ENCODE data around the gene TUBA3E.
"Not testable (repeated sequence)": the region's sequence is repeated elsewhere in the genome, so short reads cannot be mapped to it uniquely, and the experiment has no call there.

Gene TUBA3E

GRCh38 chr2:130228005-130228404 is 29.8 kb upstream of the TUBA3E start:
- not testable (repeated sequence) for H3K27ac ChIP-seq (ENCODE audit: low read length); H3K4me1 ChIP-seq (ENCODE audit: insufficient read depth, low read length); H3K9me3 ChIP-seq (ENCODE audit: insufficient read depth, low read depth, low read length); H3K9ac ChIP-seq (ENCODE audit: low read depth, low read length); H3K36me3 ChIP-seq (ENCODE audit: insufficient read depth, low read depth, low read length); H3K27me3 ChIP-seq (ENCODE audit: insufficient read depth, low read length); H3K4me3 ChIP-seq (ENCODE audit: low read length)

- not testable (repeated sequence) for H3K27me3 ChIP-seq (ENCODE audit: insufficient read depth, low read length); H3K9ac ChIP-seq (ENCODE audit: low read depth, low read length); H3K4me3 ChIP-seq (ENCODE audit: low read length); H3K4me1 ChIP-seq (ENCODE audit: insufficient read depth, low read length); H3K9me3 ChIP-seq (ENCODE audit: insufficient read depth, low read depth, low read length); H3K36me3 ChIP-seq (ENCODE audit: insufficient read depth, low read depth, low read length); H3K27ac ChIP-seq (ENCODE audit: low read length)
Observed at GRCh38 chr2:130222523-130222922, 24.3 kb upstream of the TUBA3E start.

GRCh38 chr2:130220505-130220904 is 22.3 kb upstream of the TUBA3E start:
- H3K27ac ChIP-seq (ENCODE audit: low read length); H3K36me3 ChIP-seq (ENCODE audit: insufficient read depth, low read depth, low read length); H3K9ac ChIP-seq (ENCODE audit: low read depth, low read length); H3K4me3 ChIP-seq (ENCODE audit: low read length); H3K27me3 ChIP-seq (ENCODE audit: insufficient read depth, low read length); H3K9me3 ChIP-seq (ENCODE audit: insufficient read depth, low read depth, low read length); H3K4me1 ChIP-seq (ENCODE audit: insufficient read depth, low read length): not testable (repeated sequence)

GRCh38 chr2:130219147-130219546 is 20.9 kb upstream of the TUBA3E start:
- H3K27me3 ChIP-seq (ENCODE audit: insufficient read depth, low read length); H3K36me3 ChIP-seq (ENCODE audit: insufficient read depth, low read depth, low read length); H3K4me3 ChIP-seq (ENCODE audit: low read length); H3K9ac ChIP-seq (ENCODE audit: low read depth, low read length); H3K27ac ChIP-seq (ENCODE audit: low read length); H3K4me1 ChIP-seq (ENCODE audit: insufficient read depth, low read length); H3K9me3 ChIP-seq (ENCODE audit: insufficient read depth, low read depth, low read length): not testable (repeated sequence)

- not testable (repeated sequence) for H3K9me3 ChIP-seq (ENCODE audit: insufficient read depth, low read depth, low read length); H3K4me1 ChIP-seq (ENCODE audit: insufficient read depth, low read length); H3K27me3 ChIP-seq (ENCODE audit: insufficient read depth, low read length); H3K4me3 ChIP-seq (ENCODE audit: low read length); H3K36me3 ChIP-seq (ENCODE audit: insufficient read depth, low read depth, low read length); H3K9ac ChIP-seq (ENCODE audit: low read depth, low read length); H3K27ac ChIP-seq (ENCODE audit: low read length)
Observed at GRCh38 chr2:130207051-130207450, 8.8 kb upstream of the TUBA3E start.

GRCh38 chr2:130203150-130203549 is 4.9 kb upstream of the TUBA3E start:
- not testable (repeated sequence) for H3K9ac ChIP-seq (ENCODE audit: low read depth, low read length); H3K4me1 ChIP-seq (ENCODE audit: insufficient read depth, low read length); H3K27me3 ChIP-seq (ENCODE audit: insufficient read depth, low read length); H3K4me3 ChIP-seq (ENCODE audit: low read length); H3K27ac ChIP-seq (ENCODE audit: low read length); H3K36me3 ChIP-seq (ENCODE audit: insufficient read depth, low read depth, low read length); H3K9me3 ChIP-seq (ENCODE audit: insufficient read depth, low read depth, low read length)

GRCh38 chr2:130202518-130202917 is 4.3 kb upstream of the TUBA3E start:
- H3K9me3 ChIP-seq (ENCODE audit: insufficient read depth, low read depth, low read length); H3K27ac ChIP-seq (ENCODE audit: low read length); H3K4me3 ChIP-seq (ENCODE audit: low read length); H3K36me3 ChIP-seq (ENCODE audit: insufficient read depth, low read depth, low read length); H3K27me3 ChIP-seq (ENCODE audit: insufficient read depth, low read length); H3K4me1 ChIP-seq (ENCODE audit: insufficient read depth, low read length); H3K9ac ChIP-seq (ENCODE audit: low read depth, low read length): not testable (repeated sequence)

- H3K4me3 ChIP-seq (ENCODE audit: low read length); H3K27ac ChIP-seq (ENCODE audit: low read length); H3K27me3 ChIP-seq (ENCODE audit: insufficient read depth, low read length); H3K9ac ChIP-seq (ENCODE audit: low read depth, low read length); H3K9me3 ChIP-seq (ENCODE audit: insufficient read depth, low read depth, low read length); H3K36me3 ChIP-seq (ENCODE audit: insufficient read depth, low read depth, low read length); H3K4me1 ChIP-seq (ENCODE audit: insufficient read depth, low read length): not testable (repeated sequence)
Observed at GRCh38 chr2:130196052-130196451, 2.2 kb downstream of the TUBA3E start.

- H3K9me3 ChIP-seq (ENCODE audit: insufficient read depth, low read depth, low read length); H3K9ac ChIP-seq (ENCODE audit: low read depth, low read length); H3K36me3 ChIP-seq (ENCODE audit: insufficient read depth, low read depth, low read length); H3K27ac ChIP-seq (ENCODE audit: low read length); H3K4me1 ChIP-seq (ENCODE audit: insufficient read depth, low read length); H3K4me3 ChIP-seq (ENCODE audit: low read length); H3K27me3 ChIP-seq (ENCODE audit: insufficient read depth, low read length): not testable (repeated sequence)
Observed at GRCh38 chr2:130195089-130195635, 3.1 kb downstream of the TUBA3E start.

GRCh38 chr2:130193824-130194223 is 4.4 kb downstream of the TUBA3E start:
- H3K27ac ChIP-seq (ENCODE audit: low read length); H3K4me1 ChIP-seq (ENCODE audit: insufficient read depth, low read length); H3K9me3 ChIP-seq (ENCODE audit: insufficient read depth, low read depth, low read length); H3K4me3 ChIP-seq (ENCODE audit: low read length); H3K36me3 ChIP-seq (ENCODE audit: insufficient read depth, low read depth, low read length); H3K9ac ChIP-seq (ENCODE audit: low read depth, low read length); H3K27me3 ChIP-seq (ENCODE audit: insufficient read depth, low read length): not testable (repeated sequence)

GRCh38 chr2:130192451-130192850 is 5.8 kb downstream of the TUBA3E start:
- H3K9me3 ChIP-seq (ENCODE audit: insufficient read depth, low read depth, low read length); H3K36me3 ChIP-seq (ENCODE audit: insufficient read depth, low read depth, low read length); H3K9ac ChIP-seq (ENCODE audit: low read depth, low read length); H3K27ac ChIP-seq (ENCODE audit: low read length); H3K4me3 ChIP-seq (ENCODE audit: low read length); H3K4me1 ChIP-seq (ENCODE audit: insufficient read depth, low read length); H3K27me3 ChIP-seq (ENCODE audit: insufficient read depth, low read length): not testable (repeated sequence)

- not testable (repeated sequence) for H3K27me3 ChIP-seq (ENCODE audit: insufficient read depth, low read length); H3K36me3 ChIP-seq (ENCODE audit: insufficient read depth, low read depth, low read length); H3K27ac ChIP-seq (ENCODE audit: low read length); H3K4me1 ChIP-seq (ENCODE audit: insufficient read depth, low read length); H3K4me3 ChIP-seq (ENCODE audit: low read length); H3K9me3 ChIP-seq (ENCODE audit: insufficient read depth, low read depth, low read length); H3K9ac ChIP-seq (ENCODE audit: low read depth, low read length)
Observed at GRCh38 chr2:130191319-130191718, 6.9 kb downstream of the TUBA3E start.

- H3K4me1 ChIP-seq (ENCODE audit: insufficient read depth, low read length): no peaks in the 10 kb centered on the region
- H3K27ac ChIP-seq (ENCODE audit: low read length): no peak overlapping the region
- no peaks in the 10 kb centered on the region for H3K9me3 ChIP-seq (ENCODE audit: insufficient read depth, low read depth, low read length)
- no peak overlapping the region for H3K4me3 ChIP-seq (ENCODE audit: low read length)
- H3K36me3 ChIP-seq (ENCODE audit: insufficient read depth, low read depth, low read length): no peaks in the 10 kb centered on the region
- no peak overlapping the region for H3K9ac ChIP-seq (ENCODE audit: low read depth, low read length)
- H3K27me3 ChIP-seq (ENCODE audit: insufficient read depth, low read length): no peaks in the 10 kb centered on the region
Observed at GRCh38 chr2:130190237-130190636, 8.0 kb downstream of the TUBA3E start.
